Measurements from ENCODE around the gene PRKAG2.

- no peak for TF ChIP-seq CTCF (IDR thresholded peaks at IDR 0.05)
- no peak for TF ChIP-seq POLR2A (IDR thresholded peaks at IDR 0.05)
These were observed 109.4 kb downstream of the PRKAG2 start for GRCh38 chr7:151767557-151767956.
